Measurements from ENCODE around the gene POLR2E.
A peak's percentile ranks its signal among the peaks of the same experiment; 100 is the strongest.

Gene POLR2E

GRCh38 chr19:1110809-1111640, 15.8 kb upstream of the POLR2E start:
- Histone ChIP-seq H4K91ac (ENCODE audit: low read depth, low read length) (peak overlapping the region; percentile 8), H3K18ac (ENCODE audit: low read length) (no peak overlapping the region), H3K27me3 (ENCODE audit: insufficient read depth, low read length) (no peaks in the 10 kb centered on the region), H3K27ac (ENCODE audit: low read depth, low read length) (peak overlapping the region; percentile 22), H3K4ac (ENCODE audit: low read depth, low read length) (no peak overlapping the region), H2BK5ac (ENCODE audit: low read depth, low read length, poor library complexity) (no peak overlapping the region), H4K8ac (ENCODE audit: low read depth, low read length) (no peak overlapping the region), H3K9me3 (ENCODE audit: insufficient read depth, low read depth, low read length) (no peaks in the 10 kb centered on the region), H4K12ac (ENCODE audit: low read depth, low read length) (no peak overlapping the region), H2AFZ (ENCODE audit: insufficient read depth, low read length, poor library complexity) (no peak overlapping the region), H3K36me3 (ENCODE audit: control insufficient read depth in 1 of 2, insufficient read depth in 2 of 2, low read length in 2 of 2) (peaks cover 65 to 70% of the 10 kb centered on the region in 2 experiments), H3K79me1 (ENCODE audit: low read length) (peaks cover 3% of the 10 kb centered on the region), H3K4me1 (ENCODE audit: control insufficient read depth in 1 of 2, insufficient read depth in 2 of 2, low read length in 2 of 2) (peaks cover 6 to 11% of the 10 kb centered on the region in 2 experiments), H3K9ac (ENCODE audit: low read length) (no peak overlapping the region), H3K23ac (ENCODE audit: low read length) (no peak overlapping the region), H2AK5ac (ENCODE audit: low read length) (no peak overlapping the region), H3K79me2 (ENCODE audit: control insufficient read depth, insufficient read depth, low read length, poor library complexity) (no peaks in the 10 kb centered on the region), H3K4me2 (ENCODE audit: low read length) (no peak overlapping the region), H3K14ac (ENCODE audit: low read length) (no peak overlapping the region), H2BK12ac (ENCODE audit: low read length) (no peak overlapping the region), H2BK120ac (ENCODE audit: insufficient read depth, low read length, poor library complexity) (peak overlapping the region; percentile 1), H3K4me3 (ENCODE audit: low read depth, low read length) (no peak overlapping the region)
- peak in 1 of 2 donors; percentile 50 for DNase-seq
- WGBS (ENCODE audit: extremely low coverage, insufficient coverage, insufficient read length) = no CpG with 5 or more reads among the region's 18 CpGs

- Histone ChIP-seq H3K4me3 (ENCODE audit: low read depth, low read length) (no peak overlapping the region), H3K27me3 (ENCODE audit: insufficient read depth, low read length) (no peaks in the 10 kb centered on the region), H2BK12ac (ENCODE audit: low read length) (no peak overlapping the region), H2BK5ac (ENCODE audit: low read depth, low read length, poor library complexity) (no peak overlapping the region), H3K4me1 (ENCODE audit: control insufficient read depth in 1 of 2, insufficient read depth in 2 of 2, low read length in 2 of 2) (peaks cover 12 to 16% of the 10 kb centered on the region in 2 experiments), H3K79me1 (ENCODE audit: low read length) (peaks cover 4% of the 10 kb centered on the region), H3K4ac (ENCODE audit: low read depth, low read length) (no peak overlapping the region), H3K23ac (ENCODE audit: low read length) (no peak overlapping the region), H3K18ac (ENCODE audit: low read length) (no peak overlapping the region), H2AFZ (ENCODE audit: insufficient read depth, low read length, poor library complexity) (no peak overlapping the region), H4K91ac (ENCODE audit: low read depth, low read length) (no peak overlapping the region), H3K4me2 (ENCODE audit: low read length) (no peak overlapping the region), H4K12ac (ENCODE audit: low read depth, low read length) (no peak overlapping the region), H3K14ac (ENCODE audit: low read length) (no peak overlapping the region), H2AK5ac (ENCODE audit: low read length) (no peak overlapping the region), H3K9ac (ENCODE audit: low read length) (no peak overlapping the region), H3K79me2 (ENCODE audit: control insufficient read depth, insufficient read depth, low read length, poor library complexity) (peaks cover 3% of the 10 kb centered on the region), H3K36me3 (ENCODE audit: control insufficient read depth in 1 of 2, insufficient read depth in 2 of 2, low read length in 2 of 2) (peaks cover 67 to 72% of the 10 kb centered on the region in 2 experiments), H3K27ac (ENCODE audit: low read depth, low read length) (no peak overlapping the region), H3K9me3 (ENCODE audit: insufficient read depth, low read depth, low read length) (no peaks in the 10 kb centered on the region), H2BK120ac (ENCODE audit: insufficient read depth, low read length, poor library complexity) (no peak overlapping the region), H4K8ac (ENCODE audit: low read depth, low read length) (no peak overlapping the region)
- no CpG with 5 or more reads among the region's 54 CpGs for WGBS (ENCODE audit: extremely low coverage, insufficient coverage, insufficient read length)
- DNase-seq = no peak
Measured at GRCh38 chr19:1109697-1110671, 14.8 kb upstream of the POLR2E start.

- Histone ChIP-seq H2AK5ac (ENCODE audit: low read length) (no peak overlapping the region), H3K9ac (ENCODE audit: low read length) (no peak overlapping the region), H3K4me2 (ENCODE audit: low read length) (no peak overlapping the region), H3K4ac (ENCODE audit: low read depth, low read length) (no peak overlapping the region), H3K4me1 (ENCODE audit: control insufficient read depth in 1 of 2, insufficient read depth in 2 of 2, low read length in 2 of 2) (peaks cover 13 to 16% of the 10 kb centered on the region in 2 experiments), H4K91ac (ENCODE audit: low read depth, low read length) (no peak overlapping the region), H4K12ac (ENCODE audit: low read depth, low read length) (no peak overlapping the region), H3K18ac (ENCODE audit: low read length) (no peak overlapping the region), H3K36me3 (ENCODE audit: control insufficient read depth in 1 of 2, insufficient read depth in 2 of 2, low read length in 2 of 2) (peaks cover 64 to 69% of the 10 kb centered on the region in 2 experiments), H3K27ac (ENCODE audit: low read depth, low read length) (no peak overlapping the region), H4K8ac (ENCODE audit: low read depth, low read length) (no peak overlapping the region), H3K9me3 (ENCODE audit: insufficient read depth, low read depth, low read length) (no peaks in the 10 kb centered on the region), H3K79me1 (ENCODE audit: low read length) (peaks cover 10% of the 10 kb centered on the region), H2AFZ (ENCODE audit: insufficient read depth, low read length, poor library complexity) (no peak overlapping the region), H2BK12ac (ENCODE audit: low read length) (no peak overlapping the region), H2BK5ac (ENCODE audit: low read depth, low read length, poor library complexity) (no peak overlapping the region), H3K79me2 (ENCODE audit: control insufficient read depth, insufficient read depth, low read length, poor library complexity) (peaks cover 7% of the 10 kb centered on the region), H3K27me3 (ENCODE audit: insufficient read depth, low read length) (no peaks in the 10 kb centered on the region), H2BK120ac (ENCODE audit: insufficient read depth, low read length, poor library complexity) (no peak overlapping the region), H3K23ac (ENCODE audit: low read length) (no peak overlapping the region), H3K14ac (ENCODE audit: low read length) (no peak overlapping the region), H3K4me3 (ENCODE audit: low read depth, low read length) (no peak overlapping the region)
- whole genome bisulfite sequencing (ENCODE audit: extremely low coverage, insufficient coverage, insufficient read length) = no CpG with 5 or more reads among the region's 48 CpGs
- peak in 1 of 2 donors; percentile 68 for DNase-seq
Measured at GRCh38 chr19:1109032-1109551, 13.9 kb upstream of the POLR2E start.

DNA sequence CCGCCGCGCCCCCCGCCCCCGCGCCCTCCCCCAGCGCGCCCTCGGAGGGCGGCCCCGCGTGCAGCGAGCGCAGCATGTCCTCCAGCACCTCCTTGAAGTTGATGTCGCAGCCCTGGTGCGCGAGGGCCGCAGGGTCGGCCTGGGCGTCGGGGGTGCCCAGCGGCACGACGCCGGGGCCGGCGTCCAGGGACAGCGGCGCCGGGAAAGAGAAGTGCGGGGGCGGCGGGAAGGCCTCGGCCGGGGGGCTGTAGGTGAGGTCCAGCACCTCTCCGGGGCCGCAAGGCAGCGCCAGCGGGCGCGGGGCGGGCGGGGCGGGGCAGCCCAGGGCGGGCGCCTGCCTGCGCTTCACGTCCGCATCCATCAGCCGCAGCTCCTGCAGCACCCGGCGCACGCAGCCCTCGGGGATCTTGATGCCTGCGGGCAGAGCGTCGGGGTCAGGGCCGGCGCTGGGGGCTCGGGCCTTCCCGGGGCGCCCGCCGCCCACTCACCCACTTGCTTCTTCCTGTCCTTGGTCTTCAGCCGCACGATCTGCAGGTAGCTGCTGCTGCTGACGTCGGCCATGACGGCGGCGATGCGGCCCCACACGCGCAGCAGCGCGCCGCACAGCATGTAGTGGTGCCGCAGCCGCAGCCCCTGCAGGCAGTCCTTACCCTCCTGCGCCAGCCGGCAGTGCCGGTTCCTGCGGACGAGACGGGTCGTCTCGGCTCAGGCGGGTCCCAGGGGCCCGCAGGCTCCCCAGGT, 13.3 kb upstream of the POLR2E start:
- Histone ChIP-seq H2AK5ac (ENCODE audit: low read length) (no peak overlapping the region), H2BK5ac (ENCODE audit: low read depth, low read length, poor library complexity) (no peak overlapping the region), H3K79me2 (ENCODE audit: control insufficient read depth, insufficient read depth, low read length, poor library complexity) (peaks cover 9% of the 10 kb centered on the region), H3K36me3 (ENCODE audit: control insufficient read depth in 1 of 2, insufficient read depth in 2 of 2, low read length in 2 of 2) (peaks cover 60 to 65% of the 10 kb centered on the region in 2 experiments), H3K9me3 (ENCODE audit: insufficient read depth, low read depth, low read length) (no peaks in the 10 kb centered on the region), H3K4ac (ENCODE audit: low read depth, low read length) (no peak overlapping the region), H3K27me3 (ENCODE audit: insufficient read depth, low read length) (no peaks in the 10 kb centered on the region), H2BK12ac (ENCODE audit: low read length) (no peak overlapping the region), H3K4me3 (ENCODE audit: low read depth, low read length) (no peak overlapping the region), H3K79me1 (ENCODE audit: low read length) (peaks cover 9% of the 10 kb centered on the region), H3K18ac (ENCODE audit: low read length) (no peak overlapping the region), H3K14ac (ENCODE audit: low read length) (no peak overlapping the region), H2BK120ac (ENCODE audit: insufficient read depth, low read length, poor library complexity) (no peak overlapping the region), H4K91ac (ENCODE audit: low read depth, low read length) (no peak overlapping the region), H3K23ac (ENCODE audit: low read length) (no peak overlapping the region), H2AFZ (ENCODE audit: insufficient read depth, low read length, poor library complexity) (no peak overlapping the region), H4K12ac (ENCODE audit: low read depth, low read length) (no peak overlapping the region), H3K4me1 (ENCODE audit: control insufficient read depth in 1 of 2, insufficient read depth in 2 of 2, low read length in 2 of 2) (peaks cover 7 to 12% of the 10 kb centered on the region in 2 experiments), H3K9ac (ENCODE audit: low read length) (no peak overlapping the region), H4K8ac (ENCODE audit: low read depth, low read length) (no peak overlapping the region), H3K27ac (ENCODE audit: low read depth, low read length) (no peak overlapping the region), H3K4me2 (ENCODE audit: low read length) (no peak overlapping the region)
- DNase-seq = peak in 1 of 2 donors; percentile 44
- no CpG with 5 or more reads among the region's 89 CpGs for WGBS (ENCODE audit: extremely low coverage, insufficient coverage, insufficient read length)

Data from trophoblast cell (in vitro differentiated cells and primary cell).